ENCODE data around the gene CGB7. TPM values are rescaled to one million over a fixed set of nuclear protein-coding genes. Genes with fewer than 3 reads are reported as not detected.
"Not testable (repeated sequence)": the region's sequence is repeated elsewhere in the genome, so short reads cannot be mapped to it uniquely, and the experiment has no call there.

CGB7 gene
- total RNA-seq, 1 experiment from 2014 or later = 1.0 TPM

- Mint-ChIP-seq H3K4me1 (ENCODE audit: low read depth, unreplicated experiment) (peaks cover 19% of the 10 kb centered on the region), H3K9me3 (ENCODE audit: low read depth, unreplicated experiment) (no peaks in the 10 kb centered on the region), H3K27me3 (ENCODE audit: unreplicated experiment) (no peaks in the 10 kb centered on the region), H3K27ac (ENCODE audit: unreplicated experiment) (no peak overlapping the region), H3K4me3 (ENCODE audit: low read depth, unreplicated experiment) (no peak overlapping the region), H3K36me3 (ENCODE audit: insufficient read depth, unreplicated experiment) (peaks cover 9% of the 10 kb centered on the region)
- no TSS peak for BruUV-seq (replicated peaks)
- intact Hi-C loops (cut with micrococcal nuclease; ENCODE audit: unreplicated experiment) = no loop called here
- TF ChIP-seq, protein P1, sequence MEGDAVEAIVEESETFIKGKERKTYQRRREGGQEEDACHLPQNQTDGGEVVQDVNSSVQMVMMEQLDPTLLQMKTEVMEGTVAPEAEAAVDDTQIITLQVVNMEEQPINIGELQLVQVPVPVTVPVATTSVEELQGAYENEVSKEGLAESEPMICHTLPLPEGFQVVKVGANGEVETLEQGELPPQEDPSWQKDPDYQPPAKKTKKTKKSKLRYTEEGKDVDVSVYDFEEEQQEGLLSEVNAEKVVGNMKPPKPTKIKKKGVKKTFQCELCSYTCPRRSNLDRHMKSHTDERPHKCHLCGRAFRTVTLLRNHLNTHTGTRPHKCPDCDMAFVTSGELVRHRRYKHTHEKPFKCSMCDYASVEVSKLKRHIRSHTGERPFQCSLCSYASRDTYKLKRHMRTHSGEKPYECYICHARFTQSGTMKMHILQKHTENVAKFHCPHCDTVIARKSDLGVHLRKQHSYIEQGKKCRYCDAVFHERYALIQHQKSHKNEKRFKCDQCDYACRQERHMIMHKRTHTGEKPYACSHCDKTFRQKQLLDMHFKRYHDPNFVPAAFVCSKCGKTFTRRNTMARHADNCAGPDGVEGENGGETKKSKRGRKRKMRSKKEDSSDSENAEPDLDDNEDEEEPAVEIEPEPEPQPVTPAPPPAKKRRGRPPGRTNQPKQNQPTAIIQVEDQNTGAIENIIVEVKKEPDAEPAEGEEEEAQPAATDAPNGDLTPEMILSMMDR (IDR thresholded peaks at IDR 0.05; ENCODE audit: unreplicated experiment) = no peak
- DNase-seq = no peak
- CTCF ChIA-PET = no interaction called here
These were observed 22.8 kb upstream of the CGB7 start for GRCh38 chr19:49080392-49080791.

GRCh38 chr19:49074869-49075268 lies 17.3 kb upstream of the CGB7 start:
- intact Hi-C loops (cut with micrococcal nuclease; ENCODE audit: unreplicated experiment); H3K4me3 Mint-ChIP-seq (ENCODE audit: low read depth, unreplicated experiment); H3K9me3 Mint-ChIP-seq (ENCODE audit: low read depth, unreplicated experiment); BruUV-seq (replicated peaks); H3K27ac Mint-ChIP-seq (ENCODE audit: unreplicated experiment): not testable (repeated sequence)
- Mint-ChIP-seq H3K4me1 (ENCODE audit: low read depth, unreplicated experiment) (peaks cover 29% of the 10 kb centered on the region), H3K36me3 (ENCODE audit: insufficient read depth, unreplicated experiment) (peaks cover 12% of the 10 kb centered on the region), H3K27me3 (ENCODE audit: unreplicated experiment) (peaks cover 37% of the 10 kb centered on the region)
- DNase-seq = peak; percentile 76
- CTCF ChIA-PET = interaction anchor here (0.7 to 2.4 kb wide), 8 partner anchors 19 to 320 kb away, joined by 3 to 12 read pairs (median 6); partner anchors contain the start of genes GYS1 and RUVBL2
- TF ChIP-seq, protein P1 (IDR thresholded peaks at IDR 0.05; ENCODE audit: unreplicated experiment) = peak; percentile 63

GRCh38 chr19:49073514-49074378 lies 16.2 kb upstream of the CGB7 start:
- H3K27me3 Mint-ChIP-seq (ENCODE audit: unreplicated experiment) = peaks cover 48% of the 10 kb centered on the region

DNA sequence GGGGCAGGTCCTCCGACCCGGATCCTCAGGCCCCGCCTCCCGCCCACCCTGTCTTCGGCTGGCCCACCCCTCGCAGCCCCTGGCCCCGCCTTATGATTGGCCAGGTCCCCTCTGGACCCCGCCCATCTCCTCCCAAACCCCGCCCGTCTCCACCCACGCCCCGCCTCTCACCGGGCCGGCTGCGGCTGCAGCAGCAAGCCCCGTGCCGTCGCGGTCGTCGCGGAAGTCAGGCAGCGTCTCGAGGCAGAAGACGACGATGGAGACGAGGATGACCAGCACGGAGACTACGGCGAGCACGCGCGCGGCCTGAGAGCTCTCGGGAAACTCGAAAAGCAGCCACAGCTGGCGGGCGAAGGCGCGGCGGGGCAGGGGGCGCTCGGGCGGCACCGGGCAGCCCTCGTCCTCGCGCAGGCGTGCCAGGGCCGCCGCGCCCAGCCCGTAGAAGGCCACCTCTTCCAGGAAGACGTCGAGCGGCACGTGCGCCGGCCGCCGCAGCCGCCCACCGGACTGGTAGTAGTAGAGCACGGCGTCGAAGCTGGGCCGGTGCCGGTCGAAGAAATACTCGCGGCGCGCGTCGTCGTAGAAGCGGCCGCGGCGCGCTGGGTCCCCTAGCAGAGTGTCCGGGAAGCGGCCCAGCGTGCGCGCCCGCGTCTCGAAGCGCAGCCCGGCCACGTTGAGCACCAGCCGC lies 14.5 kb upstream of the CGB7 start:
- Mint-ChIP-seq H3K27ac (ENCODE audit: unreplicated experiment) (no peak overlapping the region), H3K27me3 (ENCODE audit: unreplicated experiment) (peaks cover 66% of the 10 kb centered on the region), H3K4me1 (ENCODE audit: low read depth, unreplicated experiment) (peaks cover 29% of the 10 kb centered on the region), H3K9me3 (ENCODE audit: low read depth, unreplicated experiment) (peaks cover 7% of the 10 kb centered on the region), H3K36me3 (ENCODE audit: insufficient read depth, unreplicated experiment) (peaks cover 22% of the 10 kb centered on the region), H3K4me3 (ENCODE audit: low read depth, unreplicated experiment) (no peak overlapping the region)
- no TSS peak for BruUV-seq (replicated peaks)
- CTCF ChIA-PET = no interaction called here
- DNase-seq = no peak
- TF ChIP-seq, protein P1 (IDR thresholded peaks at IDR 0.05; ENCODE audit: unreplicated experiment) = no peak
- intact Hi-C loops (cut with micrococcal nuclease; ENCODE audit: unreplicated experiment) = no loop called here

More at GRCh38 chr19:49073514-49074378, 16.2 kb upstream of the CGB7 start:
- Mint-ChIP-seq H3K4me3 (ENCODE audit: low read depth, unreplicated experiment) (peak overlapping the region; percentile 2), H3K36me3 (ENCODE audit: insufficient read depth, unreplicated experiment) (peaks cover 15% of the 10 kb centered on the region), H3K27ac (ENCODE audit: unreplicated experiment) (no peak overlapping the region), H3K4me1 (ENCODE audit: low read depth, unreplicated experiment) (peaks cover 29% of the 10 kb centered on the region), H3K9me3 (ENCODE audit: low read depth, unreplicated experiment) (peaks cover 4% of the 10 kb centered on the region)
- no TSS peak for BruUV-seq (replicated peaks)
- TF ChIP-seq, protein P1 (IDR thresholded peaks at IDR 0.05; ENCODE audit: unreplicated experiment) = peak; percentile 58
- intact Hi-C loops (cut with micrococcal nuclease; ENCODE audit: unreplicated experiment) = no loop called here
- CTCF ChIA-PET = interaction anchor here (0.5 to 2.4 kb wide), 12 partner anchors 9 to 272 kb away, joined by 4 to 13 read pairs (median 6); partner anchors contain the start of genes GYS1, NTF4 and RUVBL2
- DNase-seq = peak; percentile 74
